ENCODE results near the gene SNAP47.

The SNAP47 gene

GRCh38 chr1:227766653-227767277 lies 31.5 kb downstream of the SNAP47 start:
- no peak for DNase-seq (ENCODE audit: extremely low read depth in 1 of 2, low read depth in 1 of 2)

GRCh38 chr1:227767401-227768124 lies 32.3 kb downstream of the SNAP47 start:
- DNase-seq (ENCODE audit: extremely low read depth in 1 of 2, low read depth in 1 of 2): no peak

GRCh38 chr1:227768125-227768439 lies 32.8 kb downstream of the SNAP47 start:
- DNase-seq (ENCODE audit: extremely low read depth in 1 of 2, low read depth in 1 of 2): no peak

GRCh38 chr1:227768640-227769039 lies 33.4 kb downstream of the SNAP47 start:
- no peak for DNase-seq (ENCODE audit: extremely low read depth in 1 of 2, low read depth in 1 of 2)

- no peak for DNase-seq (ENCODE audit: extremely low read depth in 1 of 2, low read depth in 1 of 2)
Measured at GRCh38 chr1:227769047-227769935, 34.1 kb downstream of the SNAP47 start.

GRCh38 chr1:227769936-227770494 lies 34.8 kb downstream of the SNAP47 start:
- DNase-seq (ENCODE audit: extremely low read depth in 1 of 2, low read depth in 1 of 2): no peak

GRCh38 chr1:227770812-227771211 lies 35.6 kb downstream of the SNAP47 start:
- no peak for DNase-seq (ENCODE audit: extremely low read depth in 1 of 2, low read depth in 1 of 2)

GRCh38 chr1:227771326-227771725 lies 36.1 kb downstream of the SNAP47 start:
- DNase-seq (ENCODE audit: extremely low read depth in 1 of 2, low read depth in 1 of 2): no peak

GRCh38 chr1:227771771-227772170 lies 36.5 kb downstream of the SNAP47 start:
- DNase-seq (ENCODE audit: extremely low read depth in 1 of 2, low read depth in 1 of 2): no peak

- no peak for DNase-seq (ENCODE audit: extremely low read depth in 1 of 2, low read depth in 1 of 2)
Measured at GRCh38 chr1:227773558-227773957, 38.3 kb downstream of the SNAP47 start.

- DNase-seq (ENCODE audit: extremely low read depth in 1 of 2, low read depth in 1 of 2): no peak
Measured at GRCh38 chr1:227774051-227774731, 39.0 kb downstream of the SNAP47 start.

- no peak for DNase-seq (ENCODE audit: extremely low read depth in 1 of 2, low read depth in 1 of 2)
Measured at GRCh38 chr1:227774821-227775661, 39.8 kb downstream of the SNAP47 start.

- DNase-seq (ENCODE audit: extremely low read depth in 1 of 2, low read depth in 1 of 2): no peak
Measured at GRCh38 chr1:227775841-227776240, 40.6 kb downstream of the SNAP47 start.

GRCh38 chr1:227776331-227776771 lies 41.1 kb downstream of the SNAP47 start:
- no peak for DNase-seq (ENCODE audit: extremely low read depth in 1 of 2, low read depth in 1 of 2)

- DNase-seq (ENCODE audit: extremely low read depth in 1 of 2, low read depth in 1 of 2): no peak
Measured at GRCh38 chr1:227777156-227777555, 41.9 kb downstream of the SNAP47 start.

- DNase-seq (ENCODE audit: extremely low read depth in 1 of 2, low read depth in 1 of 2): no peak
Measured at GRCh38 chr1:227777646-227778045, 42.4 kb downstream of the SNAP47 start.

GRCh38 chr1:227778401-227778947 lies 43.2 kb downstream of the SNAP47 start:
- DNase-seq (ENCODE audit: extremely low read depth in 1 of 2, low read depth in 1 of 2): no peak

- no peak for DNase-seq (ENCODE audit: extremely low read depth in 1 of 2, low read depth in 1 of 2)
Measured at GRCh38 chr1:227779021-227779441, 43.8 kb downstream of the SNAP47 start.

- DNase-seq (ENCODE audit: extremely low read depth in 1 of 2, low read depth in 1 of 2): no peak
Measured at GRCh38 chr1:227779685-227780084, 44.5 kb downstream of the SNAP47 start.
